Activated effector memory CD4-positive, alpha-beta T cell treated with Interleukin-2 at 50 U/mL for 16 hours (primary cell): ENCODE data around the gene PIAS2.

ENCODE experiments used
- DNase-seq: peaks from one replicate; pipeline ENCODE4 v3.0.0-alpha.2; 2020

The PIAS2 gene

DNA sequence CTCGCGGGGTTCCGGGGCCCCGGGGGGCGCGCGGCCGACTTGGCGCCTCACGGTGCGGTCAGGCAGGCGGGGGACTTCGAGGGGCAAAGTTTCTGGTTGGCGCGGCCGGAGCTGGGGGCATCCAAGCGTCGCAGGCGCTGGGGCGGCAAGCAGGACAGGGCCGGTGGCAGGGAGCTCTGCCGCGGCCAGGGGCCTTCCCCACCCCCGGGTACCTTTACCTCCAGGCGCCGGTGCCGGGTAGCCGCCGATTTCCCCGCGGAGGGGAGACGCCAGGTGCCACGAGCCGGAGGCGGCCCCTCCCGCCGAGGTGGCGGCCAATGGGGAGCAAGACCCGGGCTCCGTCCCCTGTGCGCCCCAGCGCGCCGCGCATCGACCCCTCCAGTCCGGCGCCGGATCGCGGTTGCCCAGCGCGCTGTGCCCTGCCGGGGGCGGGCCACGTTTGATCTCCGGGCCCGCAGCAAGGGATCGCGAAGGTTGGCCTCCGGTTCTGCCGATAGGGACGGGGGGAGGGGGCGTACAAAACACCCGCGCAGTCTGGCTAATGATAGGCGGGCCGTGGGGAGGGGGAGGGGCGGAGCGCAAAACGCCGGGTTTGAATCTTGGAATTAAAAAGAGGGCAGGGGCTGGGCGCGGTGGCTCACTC lies 160.6 kb downstream of the PIAS2 start, which contains the start of gene ST8SIA5:
ST8SIA5 (minus strand) TSS at position 495 of the 643 bp plus-strand sequence. CDS start 545 bp downstream, outside the sequence.
- DNase-seq: no peak

DNA sequence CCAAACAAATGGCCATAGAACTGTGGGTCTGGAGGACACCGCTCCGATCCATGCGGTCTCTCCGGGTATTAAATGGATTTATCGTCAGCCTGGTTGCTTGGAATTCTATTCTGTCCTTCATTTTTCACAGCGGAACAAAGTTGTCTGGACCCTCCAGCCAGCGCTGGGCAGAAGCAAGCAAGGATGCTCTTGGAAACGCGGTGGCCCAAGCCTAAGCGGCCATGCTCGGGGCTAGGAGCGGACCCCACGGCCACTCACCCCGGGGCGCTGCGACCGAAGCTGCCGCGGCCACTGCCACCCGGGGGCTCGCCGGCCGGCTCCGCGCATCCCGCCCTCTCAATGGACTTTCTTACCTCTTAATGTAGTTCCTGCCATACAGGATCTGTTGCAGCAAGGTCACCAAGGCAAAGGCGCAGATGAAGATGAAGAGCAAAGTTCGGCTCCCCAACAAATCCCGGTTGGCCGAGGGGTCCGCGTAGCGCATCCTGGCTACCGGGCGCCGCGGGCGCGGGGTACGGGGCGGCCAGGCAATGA lies 161.2 kb downstream of the PIAS2 start:
- DNase-seq: no peak

- no peak for DNase-seq
These were observed 161.8 kb downstream of the PIAS2 start for GRCh38 chr18:46755315-46756024.

DNA sequence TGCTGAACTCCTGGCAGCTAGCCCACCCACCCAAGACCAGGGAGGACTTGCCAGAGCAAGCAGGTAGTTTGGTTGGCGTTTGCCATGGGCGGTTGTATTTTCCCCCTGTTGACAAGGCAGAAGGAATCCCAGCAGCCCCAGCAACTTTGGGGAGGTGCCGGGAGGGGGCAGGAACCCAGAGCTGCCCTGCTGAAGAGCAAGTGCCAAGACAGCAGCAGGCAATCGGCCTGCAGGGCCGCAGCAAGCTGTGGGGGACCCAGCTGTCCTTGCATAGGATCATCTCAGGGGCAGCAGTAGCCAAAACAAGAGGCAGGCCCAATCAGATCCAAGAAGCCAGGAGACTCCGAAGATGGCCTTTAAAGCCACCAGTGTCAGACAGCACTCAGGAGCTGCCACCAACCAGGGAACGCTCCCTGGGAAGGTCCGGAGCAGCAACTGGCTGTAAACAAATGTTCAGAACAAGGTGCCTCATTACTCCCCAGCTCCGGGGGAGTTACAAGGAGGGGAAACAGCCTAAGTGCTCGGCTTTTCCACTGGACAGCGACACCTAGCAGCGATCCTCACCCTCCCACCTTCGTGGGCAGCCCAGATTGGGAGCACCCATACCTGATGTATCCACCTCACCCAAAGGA lies 162.5 kb downstream of the PIAS2 start:
- DNase-seq: no peak

- no peak for DNase-seq
These were observed 163.1 kb downstream of the PIAS2 start for GRCh38 chr18:46754188-46754587.
